ENCODE measurements around the gene TMEM8B. TPM values are rescaled to one million over a fixed set of nuclear protein-coding genes. Genes with fewer than 3 reads are reported as not detected.
A peak's percentile ranks its signal among the peaks of the same experiment; 100 is the strongest.
"Not testable (repeated sequence)": the region's sequence is repeated elsewhere in the genome, so short reads cannot be mapped to it uniquely, and the experiment has no call there.

TMEM8B gene
- polyA plus RNA-seq, 1 experiment = 5.6 TPM

- no peak within 1 kb of the TSS for H3K4me3 ChIP-seq (ENCODE audit: low read depth, low read length)
- POLR2A ChIA-PET = no interaction called here
These were observed 41.4 kb downstream of the TMEM8B start, which contains the start of gene OR13J1 for GRCh38 chr9:35870351-35870923. OR13J1 (minus strand) TSS chr9:35870401; CDS start chr9:35870401, 0 bp downstream.

GRCh38 chr9:35871545-35871944 lies 42.5 kb downstream of the TMEM8B start:
- DNase-seq (ENCODE audit: low read depth) = no peak
- TF ChIP-seq CTCF (IDR thresholded peaks at IDR 0.05; ENCODE audit: insufficient read depth, low read depth, low read length) = no peak
- Histone ChIP-seq H3K27me3 (ENCODE audit: control insufficient read depth, insufficient read depth, low read length) (no peaks in the 10 kb centered on the region), H3K4me3 (ENCODE audit: low read depth, low read length) (no peak overlapping the region), H3K36me3 (ENCODE audit: control insufficient read depth, insufficient read depth, low read length) (no peaks in the 10 kb centered on the region)
- ChIA-PET CTCF (interaction anchor here (1.2 to 4.6 kb wide), 2 partner anchors 10 to 81 kb away, joined by 3 to 23 read pairs; no protein-coding TSS in a partner anchor), POLR2A (no interaction called here)

More at GRCh38 chr9:35870351-35870923, 41.4 kb downstream of the TMEM8B start, which contains the start of gene OR13J1:
- Histone ChIP-seq H3K27me3 (ENCODE audit: control insufficient read depth, insufficient read depth, low read length) (no peaks in the 10 kb centered on the region), H3K36me3 (ENCODE audit: control insufficient read depth, insufficient read depth, low read length) (no peaks in the 10 kb centered on the region)
- CTCF ChIA-PET = interaction anchor here (0.6 to 4.6 kb wide), 3 partner anchors 11 to 80 kb away, joined by 3 to 23 read pairs (median 3); no protein-coding TSS in a partner anchor
- TF ChIP-seq CTCF (IDR thresholded peaks at IDR 0.05; ENCODE audit: insufficient read depth, low read depth, low read length) = no peak
- DNase-seq (ENCODE audit: low read depth) = no peak

GRCh38 chr9:35872505-35872904 lies 43.5 kb downstream of the TMEM8B start:
- no peak for TF ChIP-seq CTCF (IDR thresholded peaks at IDR 0.05; ENCODE audit: insufficient read depth, low read depth, low read length)
- DNase-seq (ENCODE audit: low read depth) = no peak
- POLR2A ChIA-PET = no interaction called here
- CTCF ChIA-PET = interaction anchor here (1.2 to 1.3 kb wide), 2 partner anchors 9 to 10 kb away, joined by 4 to 6 read pairs; no protein-coding TSS in a partner anchor
- Histone ChIP-seq H3K36me3 (ENCODE audit: control insufficient read depth, insufficient read depth, low read length) (no peaks in the 10 kb centered on the region), H3K27me3 (ENCODE audit: control insufficient read depth, insufficient read depth, low read length) (no peaks in the 10 kb centered on the region), H3K4me3 (ENCODE audit: low read depth, low read length) (no peak overlapping the region)

GRCh38 chr9:35882263-35882848 lies 53.3 kb downstream of the TMEM8B start:
- H3K27me3 ChIP-seq (ENCODE audit: control insufficient read depth, insufficient read depth, low read length) = no peaks in the 10 kb centered on the region
- peak; percentile 99 for TF ChIP-seq CTCF (IDR thresholded peaks at IDR 0.05; ENCODE audit: insufficient read depth, low read depth, low read length)
- CTCF ChIA-PET = interaction anchor here (0.6 to 5.1 kb wide), 44 partner anchors 9 to 154 kb away, joined by 3 to 92 read pairs (median 5); partner anchors contain the start of genes FAM221B, HINT2, HRCT1 and NPR2
- DNase-seq (ENCODE audit: low read depth) = peak; percentile 20
- no peaks in the 10 kb centered on the region for H3K36me3 ChIP-seq (ENCODE audit: control insufficient read depth, insufficient read depth, low read length)
- POLR2A ChIA-PET = interaction anchor here (0.6 kb wide), 3 partner anchors 44 to 344 kb away, joined by 3 to 4 read pairs (median 3); partner anchors contain the start of gene HINT2
- H3K4me3 ChIP-seq (ENCODE audit: low read depth, low read length) = no peak overlapping the region

GRCh38 chr9:35882996-35883395 lies 54.0 kb downstream of the TMEM8B start:
- CTCF ChIA-PET = interaction anchor here (1.0 to 5.1 kb wide), 22 partner anchors 10 to 141 kb away, joined by 3 to 92 read pairs (median 6); partner anchors contain the start of genes FAM221B, HRCT1, NPR2 and OR13J1
- no peak for DNase-seq (ENCODE audit: low read depth)

DNA sequence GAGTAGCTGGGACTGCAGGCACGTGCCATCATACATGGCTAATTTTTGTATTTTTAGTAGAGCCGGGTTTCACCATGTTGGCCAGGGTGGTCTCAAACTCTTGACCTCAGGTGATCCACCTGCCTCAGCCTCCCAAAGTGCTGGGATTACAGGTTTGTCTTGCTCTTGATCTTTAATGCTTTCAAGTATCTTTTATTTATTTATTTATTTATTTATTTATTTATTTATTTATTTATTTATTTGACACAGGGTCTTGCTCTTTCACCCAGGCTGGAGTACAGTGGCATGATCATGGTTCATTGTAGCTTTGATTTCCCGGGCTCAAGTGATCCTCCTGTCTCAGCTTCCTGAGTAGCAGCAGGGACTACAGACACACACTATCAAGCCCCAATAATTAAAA lies 55.9 kb downstream of the TMEM8B start:
- CTCF ChIA-PET = interaction anchor here (1.0 to 1.9 kb wide), 4 partner anchors 57 to 96 kb away, joined by 3 to 14 read pairs (median 6); no protein-coding TSS in a partner anchor
- H3K27me3 ChIP-seq (ENCODE audit: control insufficient read depth, insufficient read depth, low read length); DNase-seq (ENCODE audit: low read depth); POLR2A ChIA-PET; H3K36me3 ChIP-seq (ENCODE audit: control insufficient read depth, insufficient read depth, low read length); H3K4me3 ChIP-seq (ENCODE audit: low read depth, low read length): not testable (repeated sequence)

More at GRCh38 chr9:35882996-35883395, 54.0 kb downstream of the TMEM8B start:
- no peaks in the 10 kb centered on the region for H3K36me3 ChIP-seq (ENCODE audit: control insufficient read depth, insufficient read depth, low read length)
- H3K27me3 ChIP-seq (ENCODE audit: control insufficient read depth, insufficient read depth, low read length) = no peaks in the 10 kb centered on the region
- no peak for TF ChIP-seq CTCF (IDR thresholded peaks at IDR 0.05; ENCODE audit: insufficient read depth, low read depth, low read length)
- no peak overlapping the region for H3K4me3 ChIP-seq (ENCODE audit: low read depth, low read length)
- POLR2A ChIA-PET = no interaction called here

Data from BJ (cell line).